ENCODE results near the gene TENM4.

GRCh38 chr11:78803995-78804394 lies 636.8 kb downstream of the TENM4 start:
- TF ChIP-seq CTCF (IDR thresholded peaks at IDR 0.05 in 4 of 5, conservative IDR thresholded peaks at IDR 0.05 in 1 of 5) = no peak
- TF ChIP-seq POLR2A (IDR thresholded peaks at IDR 0.05) = no peak

Data from gastrocnemius medialis (tissue), 4 donors.